PC-3 (cell line): ENCODE data around the gene ULK4.

Experiments
- CTCF ChIP-seq: fragments of 300-600 bp; sonication (generic); conservative IDR thresholded peaks from 2 replicates; pipeline ENCODE4 v1.5.1; 2017; ENCODE audit warnings: antibody characterized with exemption, low read depth, mild to moderate bottlenecking, low read length
- EZH2 ChIP-seq: fragments of 300-600 bp; sonication (generic); IDR thresholded peaks from one replicate; pipeline ENCODE4 v1.6.1; 2017; ENCODE audit warnings: antibody characterized with exemption, mild to moderate bottlenecking, low read length; ENCODE audit not compliant: unreplicated experiment

DNA sequence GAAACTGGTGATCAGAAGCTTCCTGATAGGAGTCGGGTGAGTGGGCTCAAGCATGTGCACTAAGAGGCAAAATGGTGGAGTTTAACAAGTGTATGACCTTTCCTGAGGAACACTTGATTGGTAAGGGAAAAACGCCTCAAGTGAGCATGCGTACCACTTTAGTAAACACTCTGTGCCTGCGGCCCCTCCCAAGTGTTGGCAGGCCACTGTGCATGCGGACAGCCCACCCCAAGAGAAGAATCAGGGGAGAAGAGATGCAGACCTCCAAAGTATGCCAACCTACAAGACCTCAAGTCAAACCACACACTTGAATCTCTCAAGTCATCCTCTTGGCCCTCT is 640.3 kb downstream of the ULK4 start:
- TF ChIP-seq CTCF (no peak), EZH2 (no peak)
